ENCODE measurements around the gene RHBG. TPM values are rescaled to one million over a fixed set of nuclear protein-coding genes. Genes with fewer than 3 reads are reported as not detected.

Gene RHBG
- total and polyA plus RNA-seq, 4 donors = 0.25 to 6.4 (median 2.3) TPM

GRCh38 chr1:156410238-156410637 lies 41.2 kb downstream of the RHBG start:
- Histone ChIP-seq H3K27ac (ENCODE audit: low read depth in 1 of 2, low read length in 2 of 2) (no peak overlapping the region), H3K36me3 (ENCODE audit: control insufficient read depth in 4 of 4, insufficient read depth in 3 of 4, low read depth in 1 of 4, low read length in 3 of 4) (no peaks in the 10 kb centered on the region), H3K4me3 (ENCODE audit: low read depth in 1 of 3, low read length in 3 of 3) (no peak overlapping the region), H3K4me1 (ENCODE audit: control insufficient read depth in 4 of 4, insufficient read depth in 4 of 4, low read length in 3 of 4) (no peaks in the 10 kb centered on the region), H3K27me3 (ENCODE audit: control insufficient read depth in 4 of 4, insufficient read depth in 4 of 4, low read length in 3 of 4) (peaks cover 0 to 6% (median 1%) of the 10 kb centered on the region in 4 donors), H3K9ac (ENCODE audit: low read depth in 1 of 2, low read length in 2 of 2) (no peak overlapping the region), H3K9me3 (ENCODE audit: control insufficient read depth in 4 of 4, low read length in 3 of 4) (no peaks in the 10 kb centered on the region)
- WGBS = 78% methylated on average over 4 of the region's 4 CpGs
- TF ChIP-seq SP1 (IDR thresholded peaks at IDR 0.05) (no peak), MAX (IDR thresholded peaks at IDR 0.05) (no peak), GABPA (IDR thresholded peaks at IDR 0.05 in 1 of 2, conservative IDR thresholded peaks at IDR 0.05 in 1 of 2) (no peak), NR2F2 (IDR thresholded peaks at IDR 0.05) (no peak), YY1 (IDR thresholded peaks at IDR 0.05) (no peak), ATF3 (IDR thresholded peaks at IDR 0.05) (no peak), ZBTB33 (IDR thresholded peaks at IDR 0.05) (no peak), HNF4A (conservative IDR thresholded peaks at IDR 0.05) (no peak), JUND (IDR thresholded peaks at IDR 0.05) (no peak), FOXA1 (IDR thresholded peaks at IDR 0.05) (no peak)
- no peak for DNase-seq (ENCODE audit: low spot score)

- no peak overlapping the region for H3K4me3 ChIP-seq (ENCODE audit: low read depth in 1 of 3, low read length in 3 of 3)
- no peak overlapping the region for H3K27ac ChIP-seq (ENCODE audit: low read depth in 1 of 2, low read length in 2 of 2)
- WGBS = 63% methylated on average over 8 of the region's 8 CpGs
- TF ChIP-seq MAX (IDR thresholded peaks at IDR 0.05) (no peak), FOXA2 (IDR thresholded peaks at IDR 0.05) (no peak), FOXA1 (IDR thresholded peaks at IDR 0.05) (no peak), TAF1 (conservative IDR thresholded peaks at IDR 0.05) (no peak), NR2F2 (IDR thresholded peaks at IDR 0.05) (no peak), HNF4A (conservative IDR thresholded peaks at IDR 0.05) (no peak), ATF3 (IDR thresholded peaks at IDR 0.05) (no peak), CTCF (IDR thresholded peaks at IDR 0.05; ENCODE audit: low read depth, low read length, missing input control) (no peak), YY1 (IDR thresholded peaks at IDR 0.05) (no peak), RAD21 (IDR thresholded peaks at IDR 0.05) (no peak), ZBTB33 (IDR thresholded peaks at IDR 0.05) (no peak), REST (IDR thresholded peaks at IDR 0.05) (no peak), EGR1 (IDR thresholded peaks at IDR 0.05; ENCODE audit: low read depth in 2 of 2) (no peak), HNF4G (IDR thresholded peaks at IDR 0.05) (no peak), SP1 (IDR thresholded peaks at IDR 0.05) (no peak)
- DNase-seq (ENCODE audit: low spot score) = no peak
- no peaks in the 10 kb centered on the region for H3K36me3 ChIP-seq (ENCODE audit: control insufficient read depth in 4 of 4, insufficient read depth in 3 of 4, low read depth in 1 of 4, low read length in 3 of 4)
- no peak overlapping the region for H3K9ac ChIP-seq (ENCODE audit: low read depth in 1 of 2, low read length in 2 of 2)
- no peaks in the 10 kb centered on the region for H3K4me1 ChIP-seq (ENCODE audit: control insufficient read depth in 4 of 4, insufficient read depth in 4 of 4, low read length in 3 of 4)
- H3K9me3 ChIP-seq (ENCODE audit: control insufficient read depth in 4 of 4, low read length in 3 of 4) = no peaks in the 10 kb centered on the region
- H3K27me3 ChIP-seq (ENCODE audit: control insufficient read depth in 4 of 4, insufficient read depth in 4 of 4, low read length in 3 of 4) = peaks cover 0 to 6% (median 1%) of the 10 kb centered on the region in 4 donors
Observed at GRCh38 chr1:156410740-156411139, 41.7 kb downstream of the RHBG start.
